Suprapubic skin (tissue), 3 donors: ENCODE data around the gene RBM17.

Experiments
- CTCF ChIP-seq, 2 donors: fragments of 200-600 bp in 1 of 2; fragments of 450-650 bp in 1 of 2; sonication (generic) in 1 of 2; IDR thresholded peaks; one replicate each; pipeline ENCODE4 v1.5.1; 2016 to 2019; ENCODE audit warnings: antibody characterized with exemption in 2 of 2, mild to moderate bottlenecking in 1 of 2, moderate library complexity in 1 of 2
- POLR2AphosphoS5 ChIP-seq, 3 donors: sonication (generic); formaldehyde crosslinking; IDR thresholded peaks; one replicate each; pipeline ENCODE4 v1.6.1; 2017; ENCODE audit warnings: antibody characterized with exemption in 3 of 3

GRCh38 chr10:6108072-6108471 lies 19.2 kb downstream of the RBM17 start:
- TF ChIP-seq CTCF (IDR thresholded peaks at IDR 0.05) (no peak), POLR2AphosphoS5 (IDR thresholded peaks at IDR 0.05) (no peak)
